Lower lobe of right lung (tissue), 2 donors: Measurements from ENCODE around the gene ATL2. TPM values are rescaled to one million over a fixed set of nuclear protein-coding genes. Genes with fewer than 3 reads are reported as not detected.
"Not testable (repeated sequence)": the region's sequence is repeated elsewhere in the genome, so short reads cannot be mapped to it uniquely, and the experiment has no call there.

Experiments used
- ATAC-seq, 2 donors: fragments of 200-7000 bp; cut with Tn5 transposase; one replicate each; pipeline ENCODE4 v1.9.1; 2020 to 2022; ENCODE audit warnings: mild to moderate bottlenecking in 2 of 2, moderate library complexity in 2 of 2
- DNase-seq: peaks from one replicate; pipeline ENCODE4 v3.0.0-alpha.2; 2020
- H3K27ac ChIP-seq: fragments of 200-600 bp; one replicate; pipeline ENCODE4 v1.8.0; 2022
- H3K27me3 ChIP-seq: fragments of 200-600 bp; one replicate; pipeline ENCODE4 v1.8.0; 2022; ENCODE audit warnings: low read depth
- H3K36me3 ChIP-seq: fragments of 200-600 bp; one replicate; pipeline ENCODE4 v1.8.0; 2022; ENCODE audit warnings: mild to moderate bottlenecking
- H3K4me1 ChIP-seq: fragments of 200-600 bp; one replicate; pipeline ENCODE4 v1.8.0; 2022
- H3K4me3 ChIP-seq: fragments of 200-600 bp; one replicate; pipeline ENCODE4 v1.8.0; 2022; ENCODE audit warnings: mild to moderate bottlenecking
- H3K9me3 ChIP-seq: fragments of 200-600 bp; one replicate; pipeline ENCODE4 v1.8.0; 2022
- intact Hi-C: fragments of 100-400 bp; cut with DNase I; formaldehyde crosslinking; loops from one replicate; pipeline ENCODE4 v1.11.0; 2022
- total RNA-seq: library from RNA; stranded (reverse); fragmentation: NEBNext Ultra II Directional; extraction: Animal tissue kit (Norgen Biotek cat#: 25700); gene quantifications from one replicate; pipeline ENCODE4 v1.2.1, GENCODE V29; 2021
- TF ChIP-seq, protein P1 (sequence below): fragments of 200-600 bp; IDR thresholded peaks from one replicate; pipeline ENCODE4 v1.8.0; 2022; ENCODE audit warnings: antibody characterized with exemption, mild to moderate bottlenecking
- donor health status: DM: no; HTN: yes; CAD: no; lungs with severe emphysema.

ATL2 gene
- total RNA-seq, 1 donor from 2014 or later: 62.6 TPM

DNA sequence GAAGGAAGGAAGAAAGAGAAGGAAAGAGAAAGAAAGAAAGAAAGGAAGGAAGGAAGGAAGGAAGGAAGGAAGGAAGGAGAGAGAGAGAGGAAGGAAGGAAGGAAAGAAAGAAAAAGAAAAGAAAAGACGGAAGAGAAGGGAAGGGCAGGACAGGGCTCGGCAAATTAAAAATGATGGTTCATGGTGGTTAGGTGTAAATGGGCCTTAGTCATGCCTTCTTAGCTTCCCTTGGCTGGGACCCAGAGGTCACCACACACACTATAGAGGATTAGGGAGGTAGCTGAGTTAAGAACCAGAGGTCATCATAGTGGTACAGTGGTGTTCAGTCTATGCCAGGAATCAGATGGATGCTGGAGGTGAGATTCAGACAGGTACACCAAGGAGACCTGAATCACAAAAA, 9.3 kb upstream of the ATL2 start:
- TF ChIP-seq, protein P1, sequence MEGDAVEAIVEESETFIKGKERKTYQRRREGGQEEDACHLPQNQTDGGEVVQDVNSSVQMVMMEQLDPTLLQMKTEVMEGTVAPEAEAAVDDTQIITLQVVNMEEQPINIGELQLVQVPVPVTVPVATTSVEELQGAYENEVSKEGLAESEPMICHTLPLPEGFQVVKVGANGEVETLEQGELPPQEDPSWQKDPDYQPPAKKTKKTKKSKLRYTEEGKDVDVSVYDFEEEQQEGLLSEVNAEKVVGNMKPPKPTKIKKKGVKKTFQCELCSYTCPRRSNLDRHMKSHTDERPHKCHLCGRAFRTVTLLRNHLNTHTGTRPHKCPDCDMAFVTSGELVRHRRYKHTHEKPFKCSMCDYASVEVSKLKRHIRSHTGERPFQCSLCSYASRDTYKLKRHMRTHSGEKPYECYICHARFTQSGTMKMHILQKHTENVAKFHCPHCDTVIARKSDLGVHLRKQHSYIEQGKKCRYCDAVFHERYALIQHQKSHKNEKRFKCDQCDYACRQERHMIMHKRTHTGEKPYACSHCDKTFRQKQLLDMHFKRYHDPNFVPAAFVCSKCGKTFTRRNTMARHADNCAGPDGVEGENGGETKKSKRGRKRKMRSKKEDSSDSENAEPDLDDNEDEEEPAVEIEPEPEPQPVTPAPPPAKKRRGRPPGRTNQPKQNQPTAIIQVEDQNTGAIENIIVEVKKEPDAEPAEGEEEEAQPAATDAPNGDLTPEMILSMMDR: no peak
- Histone ChIP-seq H3K27me3 (no peaks in the 10 kb centered on the region), H3K27ac (no peak overlapping the region), H3K36me3 (no peaks in the 10 kb centered on the region), H3K4me1 (no peaks in the 10 kb centered on the region), H3K4me3 (no peak overlapping the region), H3K9me3 (no peaks in the 10 kb centered on the region)
- intact Hi-C loops: no loop called here
- DNase-seq (no peak), ATAC-seq (no peak)

DNA sequence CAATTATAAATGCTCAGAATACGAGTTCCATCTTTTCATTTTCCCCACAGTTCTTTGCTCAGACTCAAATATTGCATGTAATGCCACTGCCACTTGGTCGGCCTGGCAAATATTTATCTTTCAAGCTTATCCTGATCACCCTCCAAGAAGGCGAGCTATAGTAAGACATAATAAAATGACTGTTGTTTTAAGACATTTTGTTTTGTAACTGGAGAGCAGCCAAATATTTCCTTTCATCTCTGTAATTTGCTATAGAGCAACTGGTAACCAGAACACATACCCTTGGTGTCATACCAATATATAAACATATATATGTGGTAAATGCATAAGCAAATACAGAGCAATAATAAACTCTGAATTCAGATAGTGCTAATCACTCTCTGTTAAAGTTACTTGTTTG, 7.3 kb upstream of the ATL2 start:
- H3K4me1 ChIP-seq: no peaks in the 10 kb centered on the region
- no peak for DNase-seq
- ATAC-seq: no peak
- H3K4me3 ChIP-seq: no peak overlapping the region
- no peaks in the 10 kb centered on the region for H3K36me3 ChIP-seq
- H3K27ac ChIP-seq: no peak overlapping the region
- no peaks in the 10 kb centered on the region for H3K27me3 ChIP-seq
- intact Hi-C loops: no loop called here
- TF ChIP-seq, protein P1: no peak
- no peaks in the 10 kb centered on the region for H3K9me3 ChIP-seq

DNA sequence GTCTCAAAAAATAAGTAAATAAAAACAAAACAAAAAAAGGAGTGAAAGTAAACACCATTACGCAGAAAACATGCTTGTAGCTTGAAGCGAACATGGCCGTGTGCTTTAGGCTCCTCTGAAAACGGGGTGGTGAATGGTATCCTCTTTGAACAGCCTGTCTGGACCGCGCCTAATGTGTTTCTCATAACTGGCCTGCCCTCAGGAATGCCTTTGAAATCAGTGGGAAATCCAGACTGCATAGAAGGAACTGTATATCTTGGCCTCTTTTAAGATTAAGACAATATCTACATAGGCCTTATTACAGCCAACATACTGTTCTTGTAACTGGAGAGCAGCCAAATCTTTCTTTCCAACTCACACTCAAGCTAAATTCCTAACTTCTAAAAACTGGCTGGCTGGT, 6.7 kb upstream of the ATL2 start:
- DNase-seq, intact Hi-C loops, ATAC-seq, H3K9me3 ChIP-seq, H3K27ac ChIP-seq, H3K4me1 ChIP-seq, H3K4me3 ChIP-seq, H3K36me3 ChIP-seq, H3K27me3 ChIP-seq: not testable (repeated sequence)

DNA sequence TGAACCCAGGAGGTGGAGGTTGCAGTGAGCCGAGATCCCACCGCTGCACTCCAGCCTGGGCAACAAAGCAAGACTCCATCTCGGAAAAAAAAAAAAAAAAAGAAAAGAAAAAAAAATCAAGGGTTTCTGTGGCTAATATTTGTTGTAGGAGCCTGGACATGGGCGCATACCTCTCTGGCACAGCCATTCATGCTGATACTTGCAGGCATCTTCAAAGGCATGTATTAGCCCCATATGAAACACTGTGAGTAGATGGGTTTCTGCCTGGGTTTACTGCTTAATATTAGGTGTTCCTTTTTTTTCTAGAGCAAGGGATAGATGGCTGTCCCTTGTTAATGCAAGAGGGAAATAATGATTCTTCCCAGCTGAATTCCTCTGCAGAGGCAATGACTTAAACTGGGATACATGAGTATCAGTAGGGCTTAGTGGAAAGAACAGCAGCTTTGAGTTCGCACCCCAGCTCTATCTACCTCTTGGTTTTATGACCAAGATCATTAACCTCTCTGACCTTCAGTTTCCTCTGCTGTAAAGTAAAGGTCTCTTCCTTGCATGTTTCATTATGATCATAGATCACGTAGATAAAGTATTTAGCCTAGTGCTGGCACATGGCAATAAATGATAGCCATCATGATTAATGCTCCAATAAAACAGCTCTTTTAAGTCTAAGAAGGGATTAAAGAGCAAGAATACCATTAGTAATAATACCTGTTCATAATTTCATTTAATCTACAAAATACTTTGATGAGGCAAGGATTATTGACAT, 4.5 kb upstream of the ATL2 start:
- no peak overlapping the region for H3K4me3 ChIP-seq
- intact Hi-C loops: no loop called here
- TF ChIP-seq, protein P1: no peak
- H3K27ac ChIP-seq: no peak overlapping the region
- no peaks in the 10 kb centered on the region for H3K36me3 ChIP-seq
- H3K27me3 ChIP-seq: no peaks in the 10 kb centered on the region
- DNase-seq: no peak
- ATAC-seq: no peak
- peaks cover 9% of the 10 kb centered on the region for H3K4me1 ChIP-seq
- H3K9me3 ChIP-seq: no peaks in the 10 kb centered on the region

DNA sequence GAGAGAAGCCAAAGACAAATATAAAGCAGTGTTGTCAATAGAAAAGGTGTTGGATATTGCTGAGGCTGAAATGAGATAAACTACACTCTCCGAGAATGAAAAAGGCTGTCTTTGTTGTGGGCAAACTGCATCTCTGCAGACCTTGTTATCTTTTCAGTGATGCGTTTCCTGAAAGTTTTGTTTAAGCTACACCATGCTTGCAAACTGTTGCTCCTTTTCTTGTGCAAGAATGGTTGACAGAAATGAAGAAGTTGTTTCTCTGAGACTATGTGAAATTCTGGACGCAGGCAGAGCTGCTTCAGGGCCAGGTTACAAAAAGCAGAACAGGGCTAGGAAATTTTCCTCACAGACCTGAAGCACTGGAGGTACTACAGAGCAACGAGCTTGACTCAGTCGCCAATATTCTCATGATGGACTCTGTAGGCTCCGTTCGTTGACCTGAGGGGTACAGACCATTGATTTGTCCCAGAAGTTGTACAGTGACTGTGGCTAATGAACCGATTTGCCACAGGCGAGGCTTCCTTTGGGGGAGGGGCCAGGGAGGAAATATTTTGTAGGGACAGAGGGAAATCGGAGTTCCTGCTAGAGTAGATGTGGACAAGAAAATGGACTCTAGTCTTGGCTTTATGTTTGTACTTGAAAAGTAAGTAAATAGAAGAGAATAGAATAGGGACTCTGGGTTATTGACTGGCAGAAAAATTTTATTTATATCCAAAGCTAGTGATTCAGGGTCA, 3.5 kb upstream of the ATL2 start:
- Histone ChIP-seq H3K4me1 (peaks cover 16% of the 10 kb centered on the region), H3K27ac (no peak overlapping the region)
- DNase-seq: no peak

More for the DNA sequence above, 3.5 kb upstream of the ATL2 start:
- Histone ChIP-seq H3K9me3 (no peaks in the 10 kb centered on the region), H3K4me3 (no peak overlapping the region), H3K36me3 (no peaks in the 10 kb centered on the region), H3K27me3 (no peaks in the 10 kb centered on the region)
- intact Hi-C loops: no loop called here
- ATAC-seq: no peak
- TF ChIP-seq, protein P1: no peak
